ENCODE data around the gene RAPGEFL1.
"Not testable (repeated sequence)": the region's sequence is repeated elsewhere in the genome, so short reads cannot be mapped to it uniquely, and the experiment has no call there.

The RAPGEFL1 gene

DNA sequence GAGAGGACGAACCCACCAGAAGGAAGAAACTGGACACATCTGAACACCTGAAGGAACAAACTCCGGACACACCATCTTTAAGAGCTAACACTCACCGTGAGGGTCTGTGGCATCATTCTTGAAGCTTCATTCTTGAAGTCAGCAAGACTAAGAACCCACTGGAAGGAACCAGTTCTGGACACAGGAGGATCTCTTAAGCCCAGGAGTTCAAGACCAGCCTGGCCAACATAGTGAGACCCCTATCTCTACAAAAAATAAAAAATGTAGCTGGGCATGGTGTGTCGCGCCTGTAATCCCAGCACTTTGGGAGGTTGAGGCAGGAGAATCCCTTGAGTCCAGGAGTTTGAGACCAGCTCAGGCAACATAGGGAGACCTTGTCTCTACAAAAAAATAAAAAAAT lies 21.3 kb downstream of the RAPGEFL1 start:
- no peak for DNase-seq (ENCODE audit: low read depth in 4 of 4, low spot score in 1 of 4)

DNA sequence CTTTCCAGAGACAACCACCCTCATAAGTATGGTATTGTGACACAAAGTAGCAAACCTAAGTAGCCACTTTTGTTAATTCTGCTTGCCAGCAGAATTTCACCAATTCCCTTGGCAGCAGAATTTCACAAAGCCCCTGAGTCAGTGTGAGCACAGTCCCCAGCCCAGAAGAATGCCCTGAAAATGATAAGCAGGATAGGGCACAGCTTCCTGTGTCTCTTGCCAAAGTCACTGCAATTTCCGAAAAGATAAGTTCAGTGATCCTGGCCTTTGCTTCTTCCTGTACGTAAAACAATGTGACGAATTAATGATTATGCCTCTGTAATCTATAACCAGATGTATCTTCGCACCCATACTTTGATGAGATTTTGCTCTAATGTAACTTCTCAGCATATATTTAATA lies 25.9 kb downstream of the RAPGEFL1 start:
- DNase-seq (ENCODE audit: low read depth in 4 of 4, low spot score in 1 of 4), result no peak

GRCh38 chr17:40206193-40206592 lies 28.9 kb downstream of the RAPGEFL1 start:
- DNase-seq (ENCODE audit: low read depth in 4 of 4, low spot score in 1 of 4), result not testable (repeated sequence)

GRCh38 chr17:40209404-40210093 lies 32.3 kb downstream of the RAPGEFL1 start:
- no peak for DNase-seq (ENCODE audit: low read depth in 4 of 4, low spot score in 1 of 4)

GRCh38 chr17:40213914-40214313 lies 36.6 kb downstream of the RAPGEFL1 start:
- not testable (repeated sequence) for DNase-seq (ENCODE audit: low read depth in 4 of 4, low spot score in 1 of 4)

- no peak for DNase-seq (ENCODE audit: low read depth in 4 of 4, low spot score in 1 of 4)
These were observed 40.9 kb downstream of the RAPGEFL1 start for GRCh38 chr17:40218006-40218739.

GRCh38 chr17:40218740-40219593 lies 41.7 kb downstream of the RAPGEFL1 start, which contains the start of gene WIPF2:
TSS of gene WIPF2 (plus strand) at chr17:40219304. CDS start at chr17:40256460, 37,156 bp downstream.
- DNase-seq (ENCODE audit: low read depth in 4 of 4, low spot score in 1 of 4), result peak; percentile 87 to 96 (median 92)

DNA sequence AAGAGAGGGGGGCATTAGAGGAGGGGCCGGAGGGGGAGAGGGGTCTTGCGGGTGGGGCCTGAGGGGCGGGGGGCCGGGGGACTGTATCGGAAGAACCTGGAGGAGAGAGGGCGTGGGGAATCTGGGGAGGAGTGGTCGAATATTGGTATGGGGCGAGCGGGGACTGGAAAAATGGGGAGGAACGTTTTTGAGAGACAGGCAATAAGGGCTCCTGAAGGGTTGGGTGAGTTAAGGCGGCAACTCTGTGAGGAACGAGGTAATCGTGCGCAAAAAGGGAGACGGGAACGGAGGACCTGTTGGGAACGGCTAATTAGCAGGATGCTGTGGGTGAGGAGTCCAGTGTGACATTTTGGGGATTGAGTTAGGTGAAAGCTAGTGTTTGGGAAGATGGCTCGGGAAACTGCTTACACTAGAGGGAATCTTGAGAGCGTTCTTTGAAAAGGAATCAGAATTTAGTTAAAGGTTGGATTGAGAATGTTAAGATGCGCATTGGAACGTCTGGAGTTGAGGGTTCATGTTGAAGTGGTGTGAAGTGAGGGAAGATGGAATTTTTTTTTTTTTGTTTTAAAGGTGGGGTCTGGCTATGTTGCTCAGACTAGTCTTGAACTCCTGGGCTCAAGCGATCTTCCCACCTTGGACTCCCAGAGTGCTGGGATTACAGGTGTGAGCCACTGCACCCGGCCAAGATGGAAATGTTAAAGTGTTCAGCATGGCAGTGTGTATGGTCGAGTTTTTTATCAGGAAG lies 42.5 kb downstream of the RAPGEFL1 start:
- peak in 2 of 4 experiments; percentile 4 to 6 for DNase-seq (ENCODE audit: low read depth in 4 of 4, low spot score in 1 of 4)

GRCh38 chr17:40224718-40225550 lies 47.7 kb downstream of the RAPGEFL1 start:
- no peak for DNase-seq (ENCODE audit: low read depth in 4 of 4, low spot score in 1 of 4)

DNA sequence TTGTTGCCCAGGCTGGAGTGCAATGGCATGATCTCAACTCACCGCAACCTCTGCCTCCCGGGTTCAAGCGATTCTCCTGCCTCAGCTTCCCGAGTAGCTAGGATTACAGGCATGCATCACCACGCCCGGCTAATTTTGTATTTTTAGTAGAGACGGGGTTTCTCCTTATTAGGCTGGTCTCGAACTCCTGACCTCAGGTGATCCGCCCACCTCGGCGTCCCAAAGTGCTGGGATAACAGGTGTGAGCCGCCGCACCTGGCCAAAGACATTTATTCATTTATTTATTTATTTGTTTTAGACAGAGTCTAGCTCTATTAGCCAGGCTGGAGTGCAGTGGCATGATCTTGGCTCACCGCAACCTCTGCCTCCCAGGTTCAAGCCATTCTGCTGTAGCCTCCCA lies 51.9 kb downstream of the RAPGEFL1 start:
- DNase-seq (ENCODE audit: low read depth in 4 of 4, low spot score in 1 of 4), result not testable (repeated sequence)

DNA sequence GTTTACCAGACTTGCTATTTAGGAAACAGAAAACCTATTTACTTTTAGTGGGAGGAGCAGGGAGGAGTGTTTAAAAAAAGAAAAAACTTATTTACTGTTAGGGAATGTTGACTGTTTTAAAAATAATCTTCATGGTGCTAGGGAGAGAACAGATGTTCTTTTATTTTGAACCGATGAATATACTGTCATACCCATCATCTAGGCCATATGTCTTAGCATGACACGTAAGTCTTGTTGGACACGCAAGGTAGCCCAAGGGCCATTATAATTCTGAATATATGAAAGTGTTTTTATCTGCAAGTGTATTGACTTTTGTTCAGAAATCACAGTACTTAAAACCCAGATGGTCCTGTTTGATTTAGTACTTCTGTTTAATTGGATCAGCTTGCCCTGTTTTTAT lies 53.4 kb downstream of the RAPGEFL1 start:
- DNase-seq (ENCODE audit: low read depth in 4 of 4, low spot score in 1 of 4), result no peak

GRCh38 chr17:40231928-40232327 lies 54.7 kb downstream of the RAPGEFL1 start:
- not testable (repeated sequence) for DNase-seq (ENCODE audit: low read depth in 4 of 4, low spot score in 1 of 4)

- no peak for DNase-seq (ENCODE audit: low read depth in 4 of 4, low spot score in 1 of 4)
These were observed 64.1 kb downstream of the RAPGEFL1 start for GRCh38 chr17:40241252-40241834.

DNA sequence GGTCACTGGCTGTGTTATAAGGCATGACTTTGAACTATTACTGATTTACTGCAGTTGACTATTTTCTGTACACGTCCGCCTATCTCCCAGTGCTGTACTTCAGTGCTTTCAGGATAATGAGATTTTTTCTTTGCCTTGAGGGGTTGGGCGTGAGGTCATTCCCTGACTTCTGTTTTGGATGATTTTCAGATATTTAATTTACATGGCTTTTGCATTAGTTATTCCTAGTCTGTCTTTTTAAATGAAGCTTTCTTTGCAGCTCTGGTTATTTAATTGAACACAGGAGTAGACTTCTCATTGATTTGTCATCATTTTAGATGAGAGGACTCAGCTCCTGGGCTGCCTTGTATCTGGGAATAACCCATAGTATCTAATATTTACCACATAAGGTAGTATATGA lies 65.5 kb downstream of the RAPGEFL1 start:
- DNase-seq (ENCODE audit: low read depth in 4 of 4, low spot score in 1 of 4), result no peak

DNA sequence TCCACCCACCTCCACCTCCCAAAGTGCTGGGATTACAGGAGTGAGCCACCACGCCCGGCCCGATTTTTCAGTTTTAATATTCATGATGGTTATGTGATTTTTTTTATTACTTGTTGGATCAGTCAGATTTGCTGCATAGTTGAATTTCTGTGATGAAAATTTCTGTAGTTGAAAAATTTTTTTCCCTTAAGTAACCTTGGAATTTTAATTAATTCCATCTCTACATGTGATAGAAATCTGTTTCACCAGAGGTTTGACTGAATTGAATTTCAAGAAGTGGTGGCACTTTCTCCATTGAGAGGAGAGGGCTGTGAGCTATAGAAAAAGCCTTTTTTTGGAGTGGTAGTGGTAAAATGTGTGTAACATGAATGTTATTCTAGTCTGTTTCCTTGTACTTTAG lies 66.5 kb downstream of the RAPGEFL1 start:
- DNase-seq (ENCODE audit: low read depth in 4 of 4, low spot score in 1 of 4), result no peak

- no peak for DNase-seq (ENCODE audit: low read depth in 4 of 4, low spot score in 1 of 4)
These were observed 67.0 kb downstream of the RAPGEFL1 start for GRCh38 chr17:40244255-40244654.

Measured in stimulated activated CD4-positive, alpha-beta T cell treated with anti-CD3 and anti-CD28 coated beads, Interleukin-1b, Interleukin-23, amount 100 ng/mL, for 24 hours (primary cell).